WTC11 (cell line): ENCODE results near the gene CHPT1. TPM values are rescaled to one million over a fixed set of nuclear protein-coding genes. Genes with fewer than 3 reads are reported as not detected.

Source experiments
- ATAC-seq: fragments of 200-7000 bp; cut with Tn5 transposase; 2 replicates; pipeline ENCODE4 v1.10.0; 2021; ENCODE audit warnings: mild to moderate bottlenecking, moderate library complexity
- CTCF ChIA-PET: fragments of 300-600 bp; sonication (Branson Sonifier 250); formaldehyde crosslinking; loops from one replicate; lab custom pipeline; 2021; ENCODE audit warnings: antibody characterized with exemption; lab: Charles Lee
- POLR2A ChIA-PET: fragments of 350-600 bp; sonication (Branson Sonifier 250); formaldehyde crosslinking; loops from one replicate; lab custom pipeline; 2021; ENCODE audit warnings: antibody characterized with exemption; lab: Charles Lee
- DNase-seq: peaks from one replicate; pipeline ENCODE4 v3.0.0; 2021; ENCODE audit warnings: low spot score
- H3K27ac Mint-ChIP-seq: 2 replicates; pipeline ENCODE4 v1.8.0; 2021; ENCODE audit warnings: mixed read lengths
- H3K27me3 Mint-ChIP-seq: 2 replicates; pipeline ENCODE4 v1.8.0; 2021; ENCODE audit warnings: low read depth, mild to moderate bottlenecking, moderate library complexity, mixed read lengths
- H3K36me3 Mint-ChIP-seq: 2 replicates; pipeline ENCODE4 v1.8.0; 2021; ENCODE audit warnings: mixed read lengths
- H3K4me1 Mint-ChIP-seq: 2 replicates; pipeline ENCODE4 v1.8.0; 2022; ENCODE audit warnings: mixed read lengths
- H3K4me3 Mint-ChIP-seq: 2 replicates; pipeline ENCODE4 v1.8.0; 2021; ENCODE audit warnings: mild to moderate bottlenecking, moderate library complexity, mixed read lengths
- H3K9me3 Mint-ChIP-seq: 2 replicates; pipeline ENCODE4 v1.8.0; 2021; ENCODE audit warnings: mixed read lengths
- AFF4 ChIP-seq: sonication (generic); formaldehyde crosslinking; IDR thresholded peaks from 2 replicates; pipeline ENCODE4 v1.8.1; 2023; ENCODE audit warnings: mild to moderate bottlenecking, missing genetic modification reagents, borderline replicate concordance
- ESRRA ChIP-seq: sonication (generic); formaldehyde crosslinking; IDR thresholded peaks from 2 replicates; pipeline ENCODE4 v1.8.1; 2022; ENCODE audit warnings: mild to moderate bottlenecking, missing genetic modification reagents, borderline replicate concordance
- FOXJ3 ChIP-seq: sonication (generic); formaldehyde crosslinking; IDR thresholded peaks from 2 replicates; pipeline ENCODE4 v1.9.0; 2021; ENCODE audit warnings: missing genetic modification reagents, mild to moderate bottlenecking, borderline replicate concordance
- GABPB1 ChIP-seq: sonication (generic); formaldehyde crosslinking; IDR thresholded peaks from 2 replicates; pipeline ENCODE4 v1.8.1; 2023; ENCODE audit warnings: mild to moderate bottlenecking, missing genetic modification reagents
- IRF1 ChIP-seq: sonication (generic); formaldehyde crosslinking; IDR thresholded peaks from 2 replicates; pipeline ENCODE4 v1.8.0; 2023; ENCODE audit warnings: missing genetic modification reagents
- JUN ChIP-seq: sonication (generic); formaldehyde crosslinking; IDR thresholded peaks from 2 replicates; pipeline ENCODE4 v1.8.0; 2023; ENCODE audit warnings: mild to moderate bottlenecking, missing genetic modification reagents
- KAT7 ChIP-seq: sonication (generic); formaldehyde crosslinking; IDR thresholded peaks from 2 replicates; pipeline ENCODE4 v1.8.1; 2023; ENCODE audit warnings: missing genetic modification reagents, mild to moderate bottlenecking, borderline replicate concordance
- NFATC4 ChIP-seq: fragments of 250-450 bp; sonication (Bioruptor Pico); IDR thresholded peaks from 2 replicates; pipeline ENCODE4 v1.9.0; 2021; ENCODE audit warnings: mild to moderate bottlenecking
- NFE2L1 ChIP-seq: sonication (generic); formaldehyde crosslinking; IDR thresholded peaks from 2 replicates; pipeline ENCODE4 v1.8.1; 2023; ENCODE audit warnings: missing genetic modification reagents
- NFYB ChIP-seq: sonication (generic); formaldehyde crosslinking; conservative IDR thresholded peaks from 2 replicates; pipeline ENCODE4 v1.8.0; 2022; ENCODE audit warnings: low read depth, missing genetic modification reagents
- OVOL2 ChIP-seq: fragments of 250-450 bp; sonication (Bioruptor Pico); IDR thresholded peaks from 2 replicates; pipeline ENCODE4 v1.9.0; 2021; ENCODE audit warnings: mild to moderate bottlenecking, borderline replicate concordance
- PREB ChIP-seq: sonication (generic); formaldehyde crosslinking; IDR thresholded peaks from 2 replicates; pipeline ENCODE4 v1.8.1; 2022; ENCODE audit warnings: mild to moderate bottlenecking, missing genetic modification reagents, moderate library complexity, borderline replicate concordance
- SMAD3 ChIP-seq: sonication (generic); formaldehyde crosslinking; IDR thresholded peaks from 2 replicates; pipeline ENCODE4 v1.8.0; 2022; ENCODE audit warnings: missing genetic modification reagents, mild to moderate bottlenecking, borderline replicate concordance
- ZNF121 ChIP-seq: sonication (generic); formaldehyde crosslinking; IDR thresholded peaks from 2 replicates; pipeline ENCODE4 v1.8.0; 2023; ENCODE audit warnings: missing genetic modification reagents
- ZNF219 ChIP-seq: sonication (generic); formaldehyde crosslinking; IDR thresholded peaks from 2 replicates; pipeline ENCODE4 v1.8.0; 2023; ENCODE audit warnings: missing genetic modification reagents, mild to moderate bottlenecking, borderline replicate concordance
- ZNF263 ChIP-seq: sonication (generic); formaldehyde crosslinking; IDR thresholded peaks from 2 replicates; pipeline ENCODE4 v1.8.1; 2022; ENCODE audit warnings: low read depth, mild to moderate bottlenecking, moderate library complexity, missing genetic modification reagents
- total RNA-seq: library from RNA; stranded (reverse); gene quantifications from 3 replicates; pipeline ENCODE4 v1.2.3, GENCODE V29; 2021
- TF ChIP-seq, protein P1 (sequence below): sonication (generic); formaldehyde crosslinking; IDR thresholded peaks from 2 replicates; pipeline ENCODE4 v1.8.0; 2022; ENCODE audit warnings: mild to moderate bottlenecking, missing genetic modification reagents
- TF ChIP-seq, protein P2 (sequence below): sonication (generic); formaldehyde crosslinking; IDR thresholded peaks from 2 replicates; pipeline ENCODE4 v1.8.1; 2023; ENCODE audit warnings: mild to moderate bottlenecking, missing genetic modification reagents, moderate library complexity
- TF ChIP-seq, protein P3 (sequence below): sonication (generic); formaldehyde crosslinking; IDR thresholded peaks from 2 replicates; pipeline ENCODE4 v1.8.1; 2023; ENCODE audit warnings: mild to moderate bottlenecking, missing genetic modification reagents, moderate library complexity
- TF ChIP-seq, protein P4 (sequence below): fragments of 250-450 bp; sonication (Bioruptor Pico); IDR thresholded peaks from 2 replicates; pipeline ENCODE4 v1.9.0; 2021; ENCODE audit warnings: mild to moderate bottlenecking

The CHPT1 gene
- total RNA-seq, 1 experiment from 2014 or later, result 19.1 TPM

- no peak for DNase-seq
- Mint-ChIP-seq H3K27ac (no peak overlapping the region), H3K27me3 (peaks cover 6% of the 10 kb centered on the region), H3K4me3 (no peak overlapping the region), H3K4me1 (no peaks in the 10 kb centered on the region), H3K36me3 (no peaks in the 10 kb centered on the region), H3K9me3 (no peaks in the 10 kb centered on the region)
- no peak for ATAC-seq
- ChIA-PET POLR2A (no interaction called here), CTCF (no interaction called here)
- TF ChIP-seq OVOL2 (CRISPR knock-in tag) (no peak), NFYB (no peak), ZNF263 (CRISPR knock-in tag) (no peak), NFE2L1 (no peak), GABPB1 (no peak), ZNF219 (CRISPR knock-in tag) (no peak), ZNF121 (no peak), ESRRA (CRISPR knock-in tag) (no peak)
- TF ChIP-seq, protein P1, sequence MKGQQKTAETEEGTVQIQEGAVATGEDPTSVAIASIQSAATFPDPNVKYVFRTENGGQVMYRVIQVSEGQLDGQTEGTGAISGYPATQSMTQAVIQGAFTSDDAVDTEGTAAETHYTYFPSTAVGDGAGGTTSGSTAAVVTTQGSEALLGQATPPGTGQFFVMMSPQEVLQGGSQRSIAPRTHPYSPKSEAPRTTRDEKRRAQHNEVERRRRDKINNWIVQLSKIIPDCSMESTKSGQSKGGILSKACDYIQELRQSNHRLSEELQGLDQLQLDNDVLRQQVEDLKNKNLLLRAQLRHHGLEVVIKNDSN (CRISPR knock-in tag), result no peak
- TF ChIP-seq, protein P2, sequence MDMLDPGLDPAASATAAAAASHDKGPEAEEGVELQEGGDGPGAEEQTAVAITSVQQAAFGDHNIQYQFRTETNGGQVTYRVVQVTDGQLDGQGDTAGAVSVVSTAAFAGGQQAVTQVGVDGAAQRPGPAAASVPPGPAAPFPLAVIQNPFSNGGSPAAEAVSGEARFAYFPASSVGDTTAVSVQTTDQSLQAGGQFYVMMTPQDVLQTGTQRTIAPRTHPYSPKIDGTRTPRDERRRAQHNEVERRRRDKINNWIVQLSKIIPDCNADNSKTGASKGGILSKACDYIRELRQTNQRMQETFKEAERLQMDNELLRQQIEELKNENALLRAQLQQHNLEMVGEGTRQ (CRISPR knock-in tag), result no peak
- TF ChIP-seq, protein P3, sequence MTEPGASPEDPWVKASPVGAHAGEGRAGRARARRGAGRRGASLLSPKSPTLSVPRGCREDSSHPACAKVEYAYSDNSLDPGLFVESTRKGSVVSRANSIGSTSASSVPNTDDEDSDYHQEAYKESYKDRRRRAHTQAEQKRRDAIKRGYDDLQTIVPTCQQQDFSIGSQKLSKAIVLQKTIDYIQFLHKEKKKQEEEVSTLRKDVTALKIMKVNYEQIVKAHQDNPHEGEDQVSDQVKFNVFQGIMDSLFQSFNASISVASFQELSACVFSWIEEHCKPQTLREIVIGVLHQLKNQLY, result no peak
These were observed 49.2 kb upstream of the CHPT1 start for GRCh38 chr12:101648195-101648594.

DNA sequence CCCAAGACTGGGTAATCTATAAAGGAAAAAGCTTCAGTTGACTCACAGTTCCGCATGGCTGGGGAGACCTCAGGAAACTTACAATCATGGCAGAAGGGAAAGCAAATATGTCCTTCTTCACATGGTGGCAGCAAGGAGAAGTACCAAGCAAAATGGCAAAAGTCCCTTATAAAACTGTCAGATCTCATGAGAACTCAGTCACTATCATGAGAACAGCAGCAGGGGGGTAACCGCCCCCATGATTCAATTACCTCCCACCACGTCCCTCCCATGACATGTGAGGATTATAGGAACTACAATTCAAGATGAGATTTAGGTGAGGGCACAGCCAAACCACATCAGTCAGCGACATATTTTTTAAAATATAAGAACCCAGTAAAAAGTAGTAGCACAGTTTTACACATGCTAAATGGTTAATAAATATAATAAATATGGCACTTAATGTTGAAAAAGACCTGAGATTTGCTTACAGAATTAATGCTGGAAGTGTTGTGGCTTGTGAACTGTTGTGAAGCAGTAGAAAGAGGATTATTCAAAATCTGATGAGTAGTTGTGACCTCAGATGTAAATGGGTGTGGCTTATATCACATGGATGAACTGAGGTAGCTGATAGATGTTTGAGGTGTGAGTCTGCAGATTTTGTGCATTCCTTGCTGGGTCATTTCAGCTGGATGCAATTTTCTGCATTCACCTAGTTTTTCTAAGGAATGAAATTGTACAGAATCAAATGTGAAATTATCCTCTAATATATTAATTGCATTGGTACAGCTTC, 46.9 kb upstream of the CHPT1 start:
- ATAC-seq (no peak), DNase-seq (no peak)
- no peak overlapping the region for H3K27ac Mint-ChIP-seq
- H3K9me3 Mint-ChIP-seq, result no peaks in the 10 kb centered on the region
- ChIA-PET POLR2A (no interaction called here), CTCF (no interaction called here)
- no peaks in the 10 kb centered on the region for H3K27me3 Mint-ChIP-seq
- no peaks in the 10 kb centered on the region for H3K36me3 Mint-ChIP-seq
- no peak overlapping the region for H3K4me3 Mint-ChIP-seq
- H3K4me1 Mint-ChIP-seq, result peaks cover 4% of the 10 kb centered on the region
- TF ChIP-seq IRF1 (CRISPR knock-in tag) (no peak), SMAD3 (no peak), AFF4 (CRISPR knock-in tag) (no peak), KAT7 (CRISPR knock-in tag) (no peak), JUN (CRISPR knock-in tag) (no peak), PREB (CRISPR knock-in tag) (no peak), NFATC4 (CRISPR knock-in tag) (no peak), FOXJ3 (CRISPR knock-in tag) (no peak)
- TF ChIP-seq, protein P4, sequence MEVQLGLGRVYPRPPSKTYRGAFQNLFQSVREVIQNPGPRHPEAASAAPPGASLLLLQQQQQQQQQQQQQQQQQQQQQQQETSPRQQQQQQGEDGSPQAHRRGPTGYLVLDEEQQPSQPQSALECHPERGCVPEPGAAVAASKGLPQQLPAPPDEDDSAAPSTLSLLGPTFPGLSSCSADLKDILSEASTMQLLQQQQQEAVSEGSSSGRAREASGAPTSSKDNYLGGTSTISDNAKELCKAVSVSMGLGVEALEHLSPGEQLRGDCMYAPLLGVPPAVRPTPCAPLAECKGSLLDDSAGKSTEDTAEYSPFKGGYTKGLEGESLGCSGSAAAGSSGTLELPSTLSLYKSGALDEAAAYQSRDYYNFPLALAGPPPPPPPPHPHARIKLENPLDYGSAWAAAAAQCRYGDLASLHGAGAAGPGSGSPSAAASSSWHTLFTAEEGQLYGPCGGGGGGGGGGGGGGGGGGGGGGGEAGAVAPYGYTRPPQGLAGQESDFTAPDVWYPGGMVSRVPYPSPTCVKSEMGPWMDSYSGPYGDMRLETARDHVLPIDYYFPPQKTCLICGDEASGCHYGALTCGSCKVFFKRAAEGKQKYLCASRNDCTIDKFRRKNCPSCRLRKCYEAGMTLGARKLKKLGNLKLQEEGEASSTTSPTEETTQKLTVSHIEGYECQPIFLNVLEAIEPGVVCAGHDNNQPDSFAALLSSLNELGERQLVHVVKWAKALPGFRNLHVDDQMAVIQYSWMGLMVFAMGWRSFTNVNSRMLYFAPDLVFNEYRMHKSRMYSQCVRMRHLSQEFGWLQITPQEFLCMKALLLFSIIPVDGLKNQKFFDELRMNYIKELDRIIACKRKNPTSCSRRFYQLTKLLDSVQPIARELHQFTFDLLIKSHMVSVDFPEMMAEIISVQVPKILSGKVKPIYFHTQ (CRISPR knock-in tag), result no peak
- TF ChIP-seq, protein P1 (CRISPR knock-in tag), result no peak
- TF ChIP-seq, protein P2 (CRISPR knock-in tag), result no peak
